ENCODE results near the gene LHFPL6. TPM values are rescaled to one million over a fixed set of nuclear protein-coding genes. Genes with fewer than 3 reads are reported as not detected.

LHFPL6 gene
- total and polyA plus RNA-seq, 2 experiments from 2014 or later, result 7.8 to 9.5 TPM

DNA sequence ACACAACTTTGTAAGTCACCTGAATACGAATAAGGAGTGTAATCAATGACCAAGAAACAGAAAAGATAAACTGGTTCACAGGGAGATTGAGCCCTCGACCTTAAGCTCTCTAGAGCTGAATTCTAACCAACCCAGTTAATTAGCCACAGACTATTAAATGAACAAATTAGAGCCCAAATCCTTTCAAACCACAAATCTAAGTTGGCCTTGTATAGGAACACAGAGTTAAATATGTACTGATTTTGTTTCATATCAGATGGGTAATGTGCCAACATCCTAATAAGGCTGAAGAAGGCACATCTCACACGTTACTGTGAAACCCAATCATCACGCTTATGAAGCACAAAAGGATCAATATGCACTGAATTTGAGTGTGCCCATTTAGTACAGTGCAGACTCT lies 156.1 kb downstream of the LHFPL6 start:
- Mint-ChIP-seq H3K4me1 (peaks cover under 1% of the 10 kb centered on the region; the same call in 2 of the 3 replicates), H3K4me3 (no peak overlapping the region), H3K36me3 (ENCODE audit: low read depth) (no peaks in the 10 kb centered on the region), H3K27ac (no peak overlapping the region), H3K9me3 (no peaks in the 10 kb centered on the region), H3K27me3 (ENCODE audit: insufficient read depth, low read depth, poor library complexity) (no peaks in the 10 kb centered on the region)
- ATAC-seq (no peak), DNase-seq (ENCODE audit: low spot score) (no peak)
- H4K20me1 ChIP-seq (replicated peaks; ENCODE audit: insufficient read depth), result no peaks in the 10 kb centered on the region
- H3K79me2 ChIP-seq (replicated peaks; ENCODE audit: insufficient read depth), result no peaks in the 10 kb centered on the region
- no peak overlapping the region for H3K4me2 ChIP-seq
- H3F3A ChIP-seq (replicated peaks; ENCODE audit: low read depth), result no peaks in the 10 kb centered on the region
- no peak for TF ChIP-seq NANOG (IDR thresholded peaks at IDR 0.05; ENCODE audit: borderline replicate concordance)
- TF ChIP-seq, protein P1, sequence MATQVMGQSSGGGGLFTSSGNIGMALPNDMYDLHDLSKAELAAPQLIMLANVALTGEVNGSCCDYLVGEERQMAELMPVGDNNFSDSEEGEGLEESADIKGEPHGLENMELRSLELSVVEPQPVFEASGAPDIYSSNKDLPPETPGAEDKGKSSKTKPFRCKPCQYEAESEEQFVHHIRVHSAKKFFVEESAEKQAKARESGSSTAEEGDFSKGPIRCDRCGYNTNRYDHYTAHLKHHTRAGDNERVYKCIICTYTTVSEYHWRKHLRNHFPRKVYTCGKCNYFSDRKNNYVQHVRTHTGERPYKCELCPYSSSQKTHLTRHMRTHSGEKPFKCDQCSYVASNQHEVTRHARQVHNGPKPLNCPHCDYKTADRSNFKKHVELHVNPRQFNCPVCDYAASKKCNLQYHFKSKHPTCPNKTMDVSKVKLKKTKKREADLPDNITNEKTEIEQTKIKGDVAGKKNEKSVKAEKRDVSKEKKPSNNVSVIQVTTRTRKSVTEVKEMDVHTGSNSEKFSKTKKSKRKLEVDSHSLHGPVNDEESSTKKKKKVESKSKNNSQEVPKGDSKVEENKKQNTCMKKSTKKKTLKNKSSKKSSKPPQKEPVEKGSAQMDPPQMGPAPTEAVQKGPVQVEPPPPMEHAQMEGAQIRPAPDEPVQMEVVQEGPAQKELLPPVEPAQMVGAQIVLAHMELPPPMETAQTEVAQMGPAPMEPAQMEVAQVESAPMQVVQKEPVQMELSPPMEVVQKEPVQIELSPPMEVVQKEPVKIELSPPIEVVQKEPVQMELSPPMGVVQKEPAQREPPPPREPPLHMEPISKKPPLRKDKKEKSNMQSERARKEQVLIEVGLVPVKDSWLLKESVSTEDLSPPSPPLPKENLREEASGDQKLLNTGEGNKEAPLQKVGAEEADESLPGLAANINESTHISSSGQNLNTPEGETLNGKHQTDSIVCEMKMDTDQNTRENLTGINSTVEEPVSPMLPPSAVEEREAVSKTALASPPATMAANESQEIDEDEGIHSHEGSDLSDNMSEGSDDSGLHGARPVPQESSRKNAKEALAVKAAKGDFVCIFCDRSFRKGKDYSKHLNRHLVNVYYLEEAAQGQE (IDR thresholded peaks at IDR 0.05; ENCODE audit: unreplicated experiment), result no peak
- TF ChIP-seq, protein P2, sequence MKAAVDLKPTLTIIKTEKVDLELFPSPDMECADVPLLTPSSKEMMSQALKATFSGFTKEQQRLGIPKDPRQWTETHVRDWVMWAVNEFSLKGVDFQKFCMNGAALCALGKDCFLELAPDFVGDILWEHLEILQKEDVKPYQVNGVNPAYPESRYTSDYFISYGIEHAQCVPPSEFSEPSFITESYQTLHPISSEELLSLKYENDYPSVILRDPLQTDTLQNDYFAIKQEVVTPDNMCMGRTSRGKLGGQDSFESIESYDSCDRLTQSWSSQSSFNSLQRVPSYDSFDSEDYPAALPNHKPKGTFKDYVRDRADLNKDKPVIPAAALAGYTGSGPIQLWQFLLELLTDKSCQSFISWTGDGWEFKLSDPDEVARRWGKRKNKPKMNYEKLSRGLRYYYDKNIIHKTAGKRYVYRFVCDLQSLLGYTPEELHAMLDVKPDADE (IDR thresholded peaks at IDR 0.05), result no peak
- no peak for TF ChIP-seq ZNF331 (CRISPR knock-in tag; IDR thresholded peaks at IDR 0.05; ENCODE audit: low read depth)
- no peak for TF ChIP-seq POLR2AphosphoS5 (IDR thresholded peaks at IDR 0.05; ENCODE audit: low read depth)
- TF ChIP-seq CREB1 (CRISPR knock-in tag; IDR thresholded peaks at IDR 0.05; ENCODE audit: low read depth), result no peak
- no peak for TF ChIP-seq STAT1 (IDR thresholded peaks at IDR 0.05; ENCODE audit: unreplicated experiment)
- no peak for TF ChIP-seq EZH2 (IDR thresholded peaks at IDR 0.05; ENCODE audit: low read depth, unreplicated experiment)
- TF ChIP-seq JUNB (IDR thresholded peaks at IDR 0.05; ENCODE audit: unreplicated experiment), result no peak
- TF ChIP-seq, protein P3, sequence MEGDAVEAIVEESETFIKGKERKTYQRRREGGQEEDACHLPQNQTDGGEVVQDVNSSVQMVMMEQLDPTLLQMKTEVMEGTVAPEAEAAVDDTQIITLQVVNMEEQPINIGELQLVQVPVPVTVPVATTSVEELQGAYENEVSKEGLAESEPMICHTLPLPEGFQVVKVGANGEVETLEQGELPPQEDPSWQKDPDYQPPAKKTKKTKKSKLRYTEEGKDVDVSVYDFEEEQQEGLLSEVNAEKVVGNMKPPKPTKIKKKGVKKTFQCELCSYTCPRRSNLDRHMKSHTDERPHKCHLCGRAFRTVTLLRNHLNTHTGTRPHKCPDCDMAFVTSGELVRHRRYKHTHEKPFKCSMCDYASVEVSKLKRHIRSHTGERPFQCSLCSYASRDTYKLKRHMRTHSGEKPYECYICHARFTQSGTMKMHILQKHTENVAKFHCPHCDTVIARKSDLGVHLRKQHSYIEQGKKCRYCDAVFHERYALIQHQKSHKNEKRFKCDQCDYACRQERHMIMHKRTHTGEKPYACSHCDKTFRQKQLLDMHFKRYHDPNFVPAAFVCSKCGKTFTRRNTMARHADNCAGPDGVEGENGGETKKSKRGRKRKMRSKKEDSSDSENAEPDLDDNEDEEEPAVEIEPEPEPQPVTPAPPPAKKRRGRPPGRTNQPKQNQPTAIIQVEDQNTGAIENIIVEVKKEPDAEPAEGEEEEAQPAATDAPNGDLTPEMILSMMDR (conservative IDR thresholded peaks at IDR 0.05; ENCODE audit: low read depth in 2 of 2), result no peak
- TF ChIP-seq, protein P4, sequence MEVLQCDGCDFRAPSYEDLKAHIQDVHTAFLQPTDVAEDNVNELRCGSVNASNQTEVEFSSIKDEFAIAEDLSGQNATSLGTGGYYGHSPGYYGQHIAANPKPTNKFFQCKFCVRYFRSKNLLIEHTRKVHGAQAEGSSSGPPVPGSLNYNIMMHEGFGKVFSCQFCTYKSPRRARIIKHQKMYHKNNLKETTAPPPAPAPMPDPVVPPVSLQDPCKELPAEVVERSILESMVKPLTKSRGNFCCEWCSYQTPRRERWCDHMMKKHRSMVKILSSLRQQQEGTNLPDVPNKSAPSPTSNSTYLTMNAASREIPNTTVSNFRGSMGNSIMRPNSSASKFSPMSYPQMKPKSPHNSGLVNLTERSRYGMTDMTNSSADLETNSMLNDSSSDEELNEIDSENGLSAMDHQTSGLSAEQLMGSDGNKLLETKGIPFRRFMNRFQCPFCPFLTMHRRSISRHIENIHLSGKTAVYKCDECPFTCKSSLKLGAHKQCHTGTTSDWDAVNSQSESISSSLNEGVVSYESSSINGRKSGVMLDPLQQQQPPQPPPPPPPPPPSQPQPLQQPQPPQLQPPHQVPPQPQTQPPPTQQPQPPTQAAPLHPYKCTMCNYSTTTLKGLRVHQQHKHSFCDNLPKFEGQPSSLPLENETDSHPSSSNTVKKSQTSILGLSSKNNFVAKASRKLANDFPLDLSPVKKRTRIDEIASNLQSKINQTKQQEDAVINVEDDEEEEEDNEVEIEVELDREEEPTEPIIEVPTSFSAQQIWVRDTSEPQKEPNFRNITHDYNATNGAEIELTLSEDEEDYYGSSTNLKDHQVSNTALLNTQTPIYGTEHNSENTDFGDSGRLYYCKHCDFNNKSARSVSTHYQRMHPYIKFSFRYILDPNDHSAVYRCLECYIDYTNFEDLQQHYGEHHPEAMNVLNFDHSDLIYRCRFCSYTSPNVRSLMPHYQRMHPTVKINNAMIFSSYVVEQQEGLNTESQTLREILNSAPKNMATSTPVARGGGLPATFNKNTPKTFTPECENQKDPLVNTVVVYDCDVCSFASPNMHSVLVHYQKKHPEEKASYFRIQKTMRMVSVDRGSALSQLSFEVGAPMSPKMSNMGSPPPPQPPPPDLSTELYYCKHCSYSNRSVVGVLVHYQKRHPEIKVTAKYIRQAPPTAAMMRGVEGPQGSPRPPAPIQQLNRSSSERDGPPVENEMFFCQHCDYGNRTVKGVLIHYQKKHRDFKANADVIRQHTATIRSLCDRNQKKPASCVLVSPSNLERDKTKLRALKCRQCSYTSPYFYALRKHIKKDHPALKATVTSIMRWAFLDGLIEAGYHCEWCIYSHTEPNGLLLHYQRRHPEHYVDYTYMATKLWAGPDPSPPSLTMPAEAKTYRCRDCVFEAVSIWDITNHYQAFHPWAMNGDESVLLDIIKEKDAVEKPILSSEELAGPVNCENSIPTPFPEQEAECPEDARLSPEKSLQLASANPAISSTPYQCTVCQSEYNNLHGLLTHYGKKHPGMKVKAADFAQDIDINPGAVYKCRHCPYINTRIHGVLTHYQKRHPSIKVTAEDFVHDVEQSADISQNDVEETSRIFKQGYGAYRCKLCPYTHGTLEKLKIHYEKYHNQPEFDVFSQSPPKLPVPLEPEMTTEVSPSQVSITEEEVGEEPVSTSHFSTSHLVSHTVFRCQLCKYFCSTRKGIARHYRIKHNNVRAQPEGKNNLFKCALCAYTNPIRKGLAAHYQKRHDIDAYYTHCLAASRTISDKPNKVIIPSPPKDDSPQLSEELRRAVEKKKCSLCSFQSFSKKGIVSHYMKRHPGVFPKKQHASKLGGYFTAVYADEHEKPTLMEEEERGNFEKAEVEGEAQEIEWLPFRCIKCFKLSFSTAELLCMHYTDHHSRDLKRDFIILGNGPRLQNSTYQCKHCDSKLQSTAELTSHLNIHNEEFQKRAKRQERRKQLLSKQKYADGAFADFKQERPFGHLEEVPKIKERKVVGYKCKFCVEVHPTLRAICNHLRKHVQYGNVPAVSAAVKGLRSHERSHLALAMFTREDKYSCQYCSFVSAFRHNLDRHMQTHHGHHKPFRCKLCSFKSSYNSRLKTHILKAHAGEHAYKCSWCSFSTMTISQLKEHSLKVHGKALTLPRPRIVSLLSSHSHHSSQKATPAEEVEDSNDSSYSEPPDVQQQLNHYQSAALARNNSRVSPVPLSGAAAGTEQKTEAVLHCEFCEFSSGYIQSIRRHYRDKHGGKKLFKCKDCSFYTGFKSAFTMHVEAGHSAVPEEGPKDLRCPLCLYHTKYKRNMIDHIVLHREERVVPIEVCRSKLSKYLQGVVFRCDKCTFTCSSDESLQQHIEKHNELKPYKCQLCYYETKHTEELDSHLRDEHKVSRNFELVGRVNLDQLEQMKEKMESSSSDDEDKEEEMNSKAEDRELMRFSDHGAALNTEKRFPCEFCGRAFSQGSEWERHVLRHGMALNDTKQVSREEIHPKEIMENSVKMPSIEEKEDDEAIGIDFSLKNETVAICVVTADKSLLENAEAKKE (CRISPR knock-in tag; IDR thresholded peaks at IDR 0.05), result no peak
- no peak for TF ChIP-seq EZH2phosphoT487 (IDR thresholded peaks at IDR 0.05; ENCODE audit: unreplicated experiment)
- no peak for TF ChIP-seq ZNF114 (CRISPR knock-in tag; IDR thresholded peaks at IDR 0.05)
- no peak overlapping the region for H3K27ac ChIP-seq (ENCODE audit: low read depth)
- no peaks in the 10 kb centered on the region for H3K36me3 ChIP-seq (ENCODE audit: insufficient read depth)
- H3K4me1 ChIP-seq (ENCODE audit: insufficient read depth), result no peaks in the 10 kb centered on the region
- H2AFZ ChIP-seq, result no peak overlapping the region
- H3K9me2 ChIP-seq (ENCODE audit: insufficient read depth), result peaks cover 14% of the 10 kb centered on the region; the same call in 1 of the 2 replicates
- no peak overlapping the region for H3K4me3 ChIP-seq
- H3K27me3 ChIP-seq (ENCODE audit: insufficient read depth), result no peaks in the 10 kb centered on the region

Measured in GM23338 (cell line).